Activated CD4-positive, CD25-positive, alpha-beta regulatory T cell treated with anti-CD3 and anti-CD28 coated beads, Interleukin-2, amount 50 U/mL, for 72 hours (primary cell): ENCODE results near the gene TMEM108.

Experiments used
- DNase-seq: peaks from one replicate; pipeline ENCODE4 v3.0.0; 2021

TMEM108 gene

DNA sequence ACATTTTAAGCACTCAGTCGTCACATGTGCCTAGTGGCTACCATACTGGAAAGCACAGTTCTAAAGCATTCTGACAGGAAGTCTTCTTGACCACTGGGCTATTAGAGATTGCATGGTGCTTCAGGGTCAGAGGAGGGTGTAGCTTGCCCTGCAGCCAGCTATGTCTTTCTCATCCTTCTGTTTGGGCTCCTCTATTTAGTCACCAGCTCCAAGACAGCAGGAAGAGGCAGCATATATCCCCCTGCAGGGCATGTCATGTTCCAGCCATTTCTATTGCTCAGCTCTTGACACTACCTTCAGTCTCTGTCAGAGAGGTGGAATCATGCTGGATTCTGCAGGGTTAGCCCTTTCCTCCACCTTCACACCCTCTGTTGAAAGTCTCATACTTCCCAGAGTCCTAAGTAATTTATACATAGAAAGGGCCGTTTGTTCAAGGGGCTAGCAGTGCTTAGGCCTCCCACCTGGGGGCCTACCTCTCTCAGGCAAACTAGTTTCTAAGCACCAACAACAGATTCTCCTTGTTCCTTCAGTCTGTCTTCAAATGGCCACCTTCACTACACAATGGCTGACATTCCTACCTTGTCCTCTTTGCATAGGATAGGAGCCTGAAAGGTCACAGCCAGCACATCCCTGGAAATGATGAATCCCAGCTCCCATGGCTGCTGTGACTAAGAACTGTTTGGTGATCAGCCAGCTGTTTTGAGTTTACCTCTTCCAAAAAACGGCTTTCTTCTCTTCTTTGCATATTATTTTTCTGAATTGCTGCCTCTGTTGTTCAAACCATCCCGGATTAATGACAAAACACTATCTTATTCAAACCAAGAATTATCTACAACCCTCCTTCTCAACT lies 246.0 kb downstream of the TMEM108 start:
- DNase-seq = no peak

DNA sequence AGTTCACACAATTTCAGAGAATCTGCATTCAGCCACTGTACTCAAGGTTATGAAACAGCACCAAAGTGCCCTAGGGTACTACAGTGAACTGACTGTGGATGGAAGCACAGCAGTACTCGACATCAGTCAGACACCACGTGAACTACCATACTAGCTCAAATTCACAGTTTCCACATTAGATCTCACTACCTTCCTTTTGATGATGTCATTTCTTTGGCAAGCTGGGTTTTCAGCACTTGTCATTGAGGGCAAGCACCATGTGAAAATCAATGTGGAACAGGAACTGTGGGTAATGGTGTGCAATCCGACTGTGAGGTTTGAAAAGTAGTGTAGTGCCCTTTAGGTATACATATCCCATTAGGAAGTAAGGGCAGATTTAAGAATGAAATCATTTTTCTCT lies 251.1 kb downstream of the TMEM108 start:
- DNase-seq = no peak

DNA sequence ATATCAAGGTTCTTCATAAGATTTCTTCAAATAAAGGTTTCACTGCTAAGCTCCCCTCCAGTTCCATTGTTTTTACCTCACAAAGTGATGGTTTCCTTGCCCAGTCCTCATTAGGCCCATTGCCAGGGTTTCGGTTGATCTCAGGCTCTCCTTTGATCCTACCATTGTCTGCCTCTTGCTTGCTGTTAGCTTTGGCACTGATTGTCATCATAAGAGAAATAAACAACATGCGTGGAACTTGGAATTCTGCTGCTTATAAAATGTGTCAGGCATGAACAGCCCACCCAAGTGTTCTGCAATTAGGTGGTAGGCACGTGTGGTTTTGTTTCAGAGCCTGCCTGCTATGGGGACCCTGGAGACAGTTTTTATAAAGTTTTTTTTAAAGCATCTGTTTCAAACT lies 254.1 kb downstream of the TMEM108 start:
- no peak for DNase-seq

DNA sequence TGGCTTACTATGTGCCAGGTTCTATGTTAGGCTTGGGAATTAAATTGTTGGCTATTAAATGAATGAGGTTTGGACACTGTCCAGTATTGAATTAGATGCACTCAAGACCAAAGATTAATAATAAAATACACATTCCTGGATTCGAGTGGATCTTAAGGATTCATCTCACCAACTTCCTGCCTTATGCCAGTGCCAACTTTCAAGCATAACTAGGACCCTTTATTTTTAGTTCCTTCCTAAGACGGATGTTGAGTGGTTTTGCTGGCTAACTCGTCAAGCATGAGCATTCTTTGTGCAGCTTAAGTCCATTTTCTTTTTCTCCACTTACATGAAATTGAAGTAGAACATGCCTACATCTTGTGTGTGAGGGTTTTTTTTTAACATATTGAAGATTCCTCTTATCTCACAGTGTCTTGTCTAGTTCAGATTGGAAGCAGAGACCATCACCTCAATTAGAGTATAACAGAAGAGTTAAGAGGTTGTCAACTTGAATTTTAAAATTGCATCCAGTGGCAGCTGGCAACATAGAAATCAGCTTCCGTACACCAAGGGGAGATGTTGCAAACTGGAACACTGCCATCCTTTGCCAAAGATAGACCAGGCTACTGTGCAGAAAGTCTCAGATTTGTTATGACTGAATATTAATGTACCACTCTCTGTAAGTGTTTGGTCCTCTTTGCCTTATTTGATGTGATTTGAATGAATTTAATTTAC lies 255.4 kb downstream of the TMEM108 start:
- no peak for DNase-seq

DNA sequence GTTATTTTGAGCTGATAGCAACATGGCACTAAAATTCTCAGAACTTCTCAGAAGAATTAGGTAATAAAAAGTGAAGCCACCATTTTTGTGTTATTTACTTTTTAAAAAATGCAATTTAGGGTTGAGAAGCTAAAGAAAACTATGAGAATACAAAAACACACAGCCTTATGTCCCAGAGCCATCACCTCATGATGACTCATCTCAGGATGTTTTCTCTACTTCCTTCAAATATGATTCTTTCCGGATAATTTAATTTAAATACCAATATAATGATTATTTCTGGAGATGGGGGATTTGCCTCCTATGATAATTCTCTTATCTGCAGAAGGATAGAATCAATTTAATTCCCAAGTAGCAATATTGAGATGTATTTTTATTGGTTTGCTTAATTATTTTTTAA lies 256.1 kb downstream of the TMEM108 start:
- DNase-seq = no peak

DNA sequence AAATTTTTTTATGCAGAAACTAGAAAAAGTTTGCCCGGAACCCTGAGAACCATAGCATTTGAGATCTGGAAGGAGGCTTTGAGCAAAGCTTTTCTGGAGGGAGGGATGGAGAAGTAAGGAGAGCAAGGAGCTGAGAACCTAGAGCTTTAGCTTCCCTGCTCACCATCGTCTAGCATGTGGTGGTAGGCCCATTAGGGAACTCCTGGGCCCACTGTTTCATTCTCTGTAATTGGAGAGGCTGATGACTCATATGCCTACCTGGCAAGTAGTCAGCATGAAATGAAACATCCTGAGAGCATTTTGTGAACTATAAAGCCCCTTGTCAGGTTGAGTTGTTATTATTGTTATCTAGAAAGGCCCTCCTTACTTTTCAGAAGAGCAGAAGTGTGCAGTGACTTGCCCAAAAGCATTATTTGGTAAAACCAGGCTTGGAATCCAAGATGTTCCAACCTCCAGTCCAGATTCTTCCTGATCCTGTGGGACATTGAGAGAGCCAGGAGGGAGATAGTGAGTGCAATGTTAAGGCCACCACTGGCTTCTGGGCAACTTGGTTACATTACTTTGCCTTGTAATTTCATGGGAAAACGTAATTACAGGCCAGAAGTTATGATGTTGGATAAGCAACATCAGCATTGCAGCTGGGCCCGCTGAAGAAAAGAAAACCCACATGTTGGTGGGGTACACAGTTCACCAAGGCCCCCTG lies 257.2 kb downstream of the TMEM108 start:
- DNase-seq = no peak

DNA sequence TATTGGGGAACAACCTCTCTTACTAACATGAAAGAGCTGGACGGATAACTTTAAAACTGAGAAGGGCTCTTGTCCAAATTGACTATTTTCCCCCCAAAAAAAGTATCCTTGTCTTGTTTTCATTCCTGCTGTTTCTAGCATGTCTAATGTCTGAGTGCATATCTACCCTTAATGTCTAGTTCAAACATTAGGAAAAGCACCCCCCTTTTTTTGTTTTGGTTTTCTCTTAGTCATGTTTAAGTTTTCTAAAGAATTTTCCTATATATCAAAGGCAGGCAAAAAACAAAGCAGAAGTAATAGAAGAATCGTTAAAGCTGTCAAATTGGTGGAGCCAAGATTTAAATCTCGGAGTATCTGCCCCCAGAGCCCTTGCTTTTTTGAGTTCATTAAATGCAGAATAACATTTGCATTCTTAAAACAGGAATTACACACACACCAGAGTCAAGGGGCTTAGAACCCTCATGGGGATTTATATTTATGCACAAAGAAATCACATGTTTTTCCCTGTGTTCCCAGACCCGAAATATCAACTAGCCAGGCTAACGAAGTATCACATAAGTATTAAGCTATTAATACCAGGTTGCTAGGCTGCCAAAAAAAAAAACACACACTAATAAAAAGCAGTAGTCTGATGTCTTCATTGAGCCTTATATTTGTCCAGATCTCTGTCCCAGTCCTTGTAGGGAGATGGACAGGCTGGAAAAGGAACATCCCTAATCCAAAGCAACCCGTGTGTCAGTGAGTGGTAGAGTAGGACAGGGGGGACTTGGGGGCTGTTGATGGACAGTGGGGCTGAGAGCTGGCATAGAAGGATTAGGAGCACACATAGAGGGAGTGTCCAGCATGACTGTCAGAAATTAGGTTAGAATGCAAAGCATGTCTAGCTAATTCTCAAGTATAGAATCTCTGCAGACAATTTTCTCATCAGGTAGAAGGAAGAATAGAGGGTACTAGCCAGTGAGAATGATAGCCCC lies 258.0 kb downstream of the TMEM108 start:
- no peak for DNase-seq

DNA sequence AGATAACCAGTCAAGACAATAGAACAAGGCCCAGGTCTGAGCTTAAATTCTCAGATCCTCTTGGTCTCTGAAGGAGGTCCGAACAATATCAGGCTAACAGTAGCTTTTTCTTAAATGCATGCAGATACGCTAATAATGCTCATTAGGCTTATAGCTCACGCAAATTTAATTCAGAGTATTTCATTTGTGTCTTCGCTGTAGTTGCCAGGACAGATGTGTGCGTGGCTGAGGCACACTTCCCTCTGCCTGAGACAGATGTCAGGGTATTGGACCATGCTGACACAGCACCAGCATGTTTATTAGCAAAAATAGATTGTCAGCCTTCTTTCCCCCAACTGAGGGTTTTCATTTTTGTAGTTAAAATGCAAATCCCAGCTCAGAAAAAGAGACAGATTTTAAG lies 258.8 kb downstream of the TMEM108 start:
- DNase-seq = no peak

DNA sequence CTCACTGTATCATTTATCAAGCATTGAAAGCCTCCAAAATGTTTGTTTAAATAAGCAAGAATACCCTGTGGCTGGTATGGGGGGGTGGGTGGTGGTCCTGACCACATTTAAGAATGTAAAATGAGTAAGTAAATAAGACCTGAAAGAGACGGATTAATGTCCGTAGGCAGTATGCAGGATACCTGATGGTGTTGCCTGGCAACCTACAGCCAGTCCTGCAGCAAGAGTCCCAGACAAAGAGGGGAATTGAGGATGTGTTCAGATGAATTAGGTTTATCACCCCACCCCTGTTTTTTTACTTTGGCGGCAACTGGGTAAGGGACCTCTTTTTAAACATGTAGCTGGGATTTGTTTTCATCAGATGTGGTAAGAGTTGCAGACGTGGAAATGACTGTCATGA lies 261.9 kb downstream of the TMEM108 start:
- no peak for DNase-seq

DNA sequence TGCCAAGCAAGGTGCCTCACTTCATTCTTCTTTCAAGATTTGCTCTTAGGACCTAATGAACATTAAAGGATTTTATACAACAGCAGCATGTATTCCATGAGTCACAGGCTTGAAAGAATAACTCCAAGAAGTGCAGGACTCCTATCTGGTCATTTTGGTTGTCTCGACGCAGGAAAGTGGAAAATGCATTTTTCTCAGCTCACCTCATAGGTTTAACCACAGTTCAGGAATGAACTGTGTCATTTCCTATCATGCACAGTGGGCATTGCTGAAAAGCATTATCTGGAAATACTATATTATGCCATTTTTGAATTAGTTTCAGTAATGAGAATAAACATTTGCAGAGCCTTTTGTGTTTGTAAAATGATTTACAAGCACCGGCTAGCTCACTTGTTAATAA lies 263.0 kb downstream of the TMEM108 start:
- DNase-seq = no peak

DNA sequence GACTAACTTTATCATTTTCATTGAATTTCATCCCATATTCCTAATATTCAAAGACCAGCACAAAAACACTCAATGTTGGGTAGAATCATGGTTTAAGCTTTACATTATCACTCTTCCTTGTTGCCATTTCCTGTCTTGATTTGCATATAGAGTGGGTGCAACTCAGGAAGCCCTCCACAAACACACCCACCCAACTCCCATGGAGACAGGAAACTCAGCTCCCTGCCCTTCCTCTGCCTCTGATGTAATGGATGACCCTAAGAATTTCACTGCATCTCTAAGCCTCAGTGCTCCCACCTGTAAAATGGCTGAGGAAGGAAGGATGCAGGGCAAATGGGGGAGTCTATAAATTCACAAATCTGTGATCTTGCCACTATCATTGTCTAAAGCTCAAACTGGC lies 263.5 kb downstream of the TMEM108 start:
- DNase-seq = no peak

DNA sequence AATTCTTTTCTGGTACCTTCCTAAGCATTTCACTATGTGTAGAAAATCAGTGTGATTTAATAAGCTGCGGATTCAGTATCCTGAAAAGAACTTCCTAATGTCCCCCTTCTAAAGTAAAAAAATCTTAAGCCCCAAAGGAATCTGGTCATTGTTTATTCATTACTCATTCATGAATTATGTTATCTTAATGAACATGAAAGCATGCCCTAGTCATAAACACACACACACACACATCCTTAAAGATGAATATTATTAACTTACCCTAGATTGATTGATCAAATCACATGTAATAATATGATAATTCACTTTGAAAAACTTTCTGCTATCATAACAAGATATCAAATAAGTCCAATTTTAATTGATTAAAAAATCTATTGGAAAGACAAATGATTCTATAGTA lies 265.2 kb downstream of the TMEM108 start:
- no peak for DNase-seq

DNA sequence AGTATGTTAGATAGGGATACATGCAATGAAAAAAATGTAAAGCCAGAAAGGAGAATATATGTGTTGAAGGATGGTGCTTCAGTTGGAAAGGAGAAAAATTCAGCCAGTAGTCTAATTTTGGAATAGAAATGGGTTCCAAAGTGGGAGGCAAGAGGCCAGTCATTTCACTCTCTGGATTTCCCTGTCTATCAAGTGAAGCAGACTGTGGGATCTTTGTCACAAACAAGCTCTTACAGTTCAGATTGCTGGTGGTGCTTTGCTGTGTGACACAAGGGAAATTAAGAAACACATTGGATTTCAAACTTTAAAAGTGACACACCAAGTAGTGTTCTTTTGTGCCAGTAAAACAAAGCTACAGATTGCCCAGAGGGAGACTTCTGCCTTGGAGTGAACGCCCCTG lies 279.7 kb downstream of the TMEM108 start:
- DNase-seq = no peak

DNA sequence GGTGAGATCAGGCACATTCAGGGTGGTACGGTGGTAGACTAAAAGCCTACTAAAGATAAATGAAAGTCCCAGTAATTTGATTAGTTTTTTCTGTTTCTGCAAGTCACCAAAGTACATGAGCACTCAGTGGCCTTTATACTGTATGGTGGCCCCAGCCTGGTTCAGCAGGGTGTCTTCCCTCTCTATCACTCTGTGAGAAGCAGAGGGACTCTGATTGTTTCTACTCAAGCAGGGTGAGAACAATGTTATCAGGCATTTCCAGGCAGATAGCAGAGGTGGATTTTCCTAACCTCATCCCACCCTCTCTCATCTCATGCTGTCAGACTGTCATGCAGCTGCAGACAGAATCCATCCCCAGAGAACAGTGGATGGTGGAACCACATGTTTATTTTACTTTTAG lies 290.2 kb downstream of the TMEM108 start:
- no peak for DNase-seq

DNA sequence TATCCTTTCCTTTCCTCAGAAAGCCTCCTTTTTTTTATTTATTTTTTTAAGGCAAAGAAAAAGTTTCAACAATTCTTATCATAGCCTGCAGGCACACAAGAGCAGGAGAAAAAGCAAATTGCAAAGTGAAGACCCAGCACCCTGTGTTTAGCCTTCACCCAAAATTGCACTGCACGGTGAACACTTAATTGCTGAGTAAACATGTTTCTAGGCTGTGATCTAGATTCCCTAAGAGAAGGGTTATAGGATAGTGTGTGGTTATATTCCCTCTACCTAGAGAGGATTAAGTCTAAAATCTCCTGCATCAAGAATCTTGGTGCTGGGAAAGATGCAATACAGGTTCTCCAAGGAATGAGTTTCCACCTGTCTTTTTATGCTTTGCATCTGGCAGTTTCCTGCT lies 291.4 kb downstream of the TMEM108 start:
- no peak for DNase-seq

DNA sequence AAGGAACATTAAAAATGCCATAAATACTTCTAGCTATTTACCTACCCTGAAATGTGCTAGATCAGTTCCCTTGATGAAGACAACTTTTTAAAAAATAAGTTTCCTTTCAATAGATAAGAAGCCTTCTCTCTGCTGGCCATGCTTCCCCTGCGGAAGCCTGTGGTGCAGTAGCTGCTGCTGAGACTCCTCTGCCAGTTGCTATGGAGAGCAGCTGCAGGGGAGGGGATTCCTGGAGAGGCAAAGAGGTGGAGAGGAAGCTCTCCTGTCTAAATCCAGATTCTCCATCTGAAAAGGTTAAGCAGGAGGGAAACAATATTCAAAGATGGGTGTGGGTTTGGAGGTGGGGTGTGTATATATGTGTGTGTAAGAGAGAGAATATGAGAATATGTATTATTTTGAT lies 291.9 kb downstream of the TMEM108 start:
- DNase-seq = no peak

DNA sequence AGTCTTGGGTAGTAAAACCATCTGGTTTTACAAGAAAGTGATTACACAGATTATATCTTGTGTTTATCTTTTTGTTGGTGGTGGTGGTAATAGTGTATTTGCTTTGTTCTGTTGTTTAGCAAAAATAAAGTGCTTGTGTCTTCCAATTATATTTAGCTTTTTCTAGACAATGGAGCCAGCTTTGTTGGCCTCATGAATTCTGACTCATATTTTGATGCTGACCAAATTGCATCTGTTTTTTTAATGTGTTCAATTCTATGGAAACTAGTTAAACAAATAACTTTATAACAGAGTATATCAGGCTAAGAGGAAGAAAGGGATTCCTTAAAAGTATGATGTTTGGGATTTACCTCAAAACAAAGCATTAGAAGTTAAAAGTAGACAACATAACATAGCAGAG lies 292.3 kb downstream of the TMEM108 start:
- no peak for DNase-seq

DNA sequence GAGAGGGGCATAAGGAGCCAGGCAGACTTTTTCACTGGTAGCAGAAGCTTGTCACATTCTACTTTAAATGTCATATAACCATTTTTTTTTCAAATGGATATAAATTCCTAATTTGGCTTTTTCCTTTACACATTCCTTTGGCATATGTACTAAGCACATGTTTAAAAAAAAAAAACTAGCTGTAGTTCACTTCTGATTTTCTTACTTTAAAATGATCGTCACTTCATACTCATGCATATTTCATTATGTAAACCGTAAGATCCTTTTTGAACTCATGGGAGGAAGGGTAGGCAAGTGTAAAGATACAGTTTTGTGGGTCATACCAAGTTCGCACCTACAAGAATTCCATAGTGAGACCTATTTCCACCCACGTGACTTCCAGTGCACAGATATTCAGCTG lies 316.5 kb downstream of the TMEM108 start:
- no peak for DNase-seq

DNA sequence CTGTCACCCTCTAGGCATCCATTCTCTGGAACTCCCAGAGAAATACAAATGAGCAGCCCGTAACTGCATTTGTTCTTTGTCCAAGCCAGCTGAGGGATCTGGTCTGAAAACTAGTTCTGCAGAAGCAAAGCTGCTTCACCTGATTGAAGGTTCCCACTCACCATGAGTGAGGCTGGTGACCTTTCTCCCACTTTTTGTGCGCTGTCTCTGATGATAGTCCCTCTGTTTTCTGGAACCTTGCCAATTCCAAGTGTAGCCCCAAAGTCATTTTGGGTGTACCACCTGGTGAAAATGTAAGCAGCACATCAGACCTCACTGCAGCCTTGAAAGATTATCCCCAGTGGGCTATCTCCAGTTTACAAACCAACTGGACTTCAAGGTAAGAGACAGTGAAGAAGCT lies 322.3 kb downstream of the TMEM108 start:
- no peak for DNase-seq

DNA sequence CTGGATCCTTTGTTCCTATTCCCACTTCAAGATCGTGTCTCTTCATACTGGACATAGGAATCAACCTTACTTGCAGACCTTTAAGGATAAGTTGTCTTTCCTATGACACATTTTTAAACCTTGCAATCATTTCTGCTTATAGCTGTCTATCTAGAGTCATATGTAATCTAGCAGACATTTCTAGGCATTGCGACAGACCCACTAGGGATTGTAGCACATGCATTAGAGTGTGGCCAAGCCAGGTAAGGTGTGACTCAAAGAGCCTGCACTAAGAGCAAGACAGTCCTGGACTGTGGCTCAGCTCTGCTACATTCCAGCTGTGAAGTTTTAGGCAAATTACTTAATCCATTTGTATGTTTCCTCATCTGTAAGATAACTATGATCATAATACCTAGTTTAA lies 322.8 kb downstream of the TMEM108 start:
- DNase-seq = no peak

DNA sequence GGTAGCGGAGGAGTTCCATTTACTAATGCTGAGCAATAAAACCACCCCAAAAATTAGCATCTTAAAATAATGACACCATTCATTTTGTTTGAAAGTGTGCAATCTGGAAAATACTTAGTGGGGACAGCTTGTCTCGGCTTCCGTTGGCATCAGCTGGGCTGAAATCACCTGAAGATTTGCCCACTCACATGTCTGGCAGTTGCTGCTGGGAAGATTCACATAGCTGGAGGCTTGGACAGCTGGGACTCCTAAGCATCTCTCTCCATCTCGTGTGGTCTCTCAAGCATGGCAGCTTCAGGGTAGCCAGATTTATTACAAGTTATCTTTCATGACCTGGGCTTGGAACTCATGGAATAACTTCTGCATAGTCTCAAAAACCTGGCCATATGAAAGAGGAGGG lies 323.2 kb downstream of the TMEM108 start:
- DNase-seq = no peak

DNA sequence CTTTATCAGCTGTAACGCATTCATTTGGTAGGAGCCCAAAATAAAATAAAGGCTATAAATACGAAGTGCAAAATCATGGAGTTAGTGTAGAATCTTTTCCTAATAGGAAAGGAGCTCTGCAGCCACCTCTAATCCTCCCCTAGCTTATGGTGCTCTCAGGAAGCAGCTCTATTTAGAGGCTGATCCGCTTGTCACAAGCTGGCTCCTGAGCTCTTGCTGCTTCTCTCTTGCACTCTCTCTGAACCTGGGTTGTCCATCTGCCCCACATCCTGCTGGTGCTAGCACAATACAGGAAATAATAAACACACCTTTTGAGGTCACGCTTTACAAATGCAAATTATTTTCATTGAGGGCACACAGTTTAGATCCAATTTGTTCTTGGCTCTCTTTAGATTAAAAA lies 324.3 kb downstream of the TMEM108 start:
- no peak for DNase-seq

DNA sequence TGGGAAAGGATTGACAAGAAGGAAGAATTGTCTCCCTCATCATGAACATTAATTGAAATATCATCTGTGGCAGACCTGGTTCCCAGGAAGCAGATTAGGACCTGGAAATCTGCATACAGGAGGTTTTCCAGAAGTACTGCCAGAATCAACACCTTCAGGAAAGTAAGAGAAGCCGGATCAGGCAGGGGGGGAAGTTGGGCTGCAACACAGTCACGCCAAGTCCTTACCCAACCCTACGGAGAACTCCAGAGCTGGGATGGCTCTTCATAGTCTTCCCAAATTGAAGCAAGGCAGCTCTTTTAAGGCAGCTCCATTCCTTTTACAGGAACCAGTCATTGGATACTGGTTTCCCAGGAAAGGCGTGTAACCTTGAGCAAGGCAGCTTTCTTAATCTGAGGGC lies 326.5 kb downstream of the TMEM108 start:
- DNase-seq = no peak
